Neural cell (in vitro differentiated cells): ENCODE results near the gene OPRM1. TPM values are rescaled to one million over a fixed set of nuclear protein-coding genes. Genes with fewer than 3 reads are reported as not detected.

Source experiments
- H2AFZ ChIP-seq: fragments of 200-600, 300-800 bp; sonication (generic), shearing (Covaris generic); 2 replicates; pipeline ENCODE4 v1.6.0; 2014; ENCODE audit warnings: low read depth, mild to moderate bottlenecking, antibody characterized with exemption, low read length, moderate library complexity
- H3F3A ChIP-seq: fragments of 200-600 bp; shearing (Covaris generic); 2 replicates; pipeline ENCODE4 v1.6.1; 2016; ENCODE audit warnings: mild to moderate bottlenecking, moderate library complexity, mixed read lengths, antibody characterized with exemption, low read length; ENCODE audit not compliant: insufficient read depth, poor library complexity, severe bottlenecking
- H3K27ac ChIP-seq: fragments of 200-600, 300-800 bp; sonication (generic), shearing (Covaris generic); 2 replicates; pipeline ENCODE4 v1.5.1; 2014; ENCODE audit warnings: mild to moderate bottlenecking, low read length, moderate library complexity
- H3K27me3 ChIP-seq: fragments of 300-800, 200-600 bp; sonication (generic), shearing (Covaris generic); 2 replicates; pipeline ENCODE4 v1.6.0; 2014; ENCODE audit warnings: mild to moderate bottlenecking, low read depth, low read length, moderate library complexity; ENCODE audit not compliant: insufficient read depth
- H3K36me3 ChIP-seq: fragments of 300-800, 200-600 bp; sonication (generic), shearing (Covaris generic); 2 replicates; pipeline ENCODE4 v1.5.1; 2014; ENCODE audit warnings: mild to moderate bottlenecking, antibody characterized with exemption, low read length, moderate library complexity; ENCODE audit not compliant: insufficient read depth
- H3K4me2 ChIP-seq: fragments of 300-800, 200-600 bp; sonication (generic), shearing (Covaris generic); 2 replicates; pipeline ENCODE4 v1.6.0; 2014; ENCODE audit warnings: mild to moderate bottlenecking, low read length
- H3K4me3 ChIP-seq: fragments of 300-800, 200-600 bp; sonication (generic), shearing (Covaris generic); 2 replicates; pipeline ENCODE4 v1.5.1; 2014; ENCODE audit warnings: mild to moderate bottlenecking, low read length, moderate library complexity
- H3K79me2 ChIP-seq: fragments of 200-600 bp; shearing (Covaris generic); replicated peaks from 2 replicates; pipeline ENCODE4 v1.6.0; 2014; ENCODE audit warnings: mild to moderate bottlenecking, low read length, moderate library complexity; ENCODE audit not compliant: insufficient read depth
- H3K9ac ChIP-seq: fragments of 300-800, 200-600 bp; sonication (generic), shearing (Covaris generic); 2 replicates; pipeline ENCODE4 v1.6.1; 2016; ENCODE audit warnings: mild to moderate bottlenecking, low read length, mixed read lengths
- H3K9me2 ChIP-seq: fragments of 200-600 bp; shearing (Covaris generic); 2 replicates; pipeline ENCODE4 v1.6.1; 2016; ENCODE audit warnings: mild to moderate bottlenecking, low read length, mixed read lengths; ENCODE audit not compliant: insufficient read depth
- H3K9me3 ChIP-seq: fragments of 200-600, 300-800 bp; sonication (generic), shearing (Covaris generic); 2 replicates; pipeline ENCODE4 v1.6.1; 2016; ENCODE audit warnings: mild to moderate bottlenecking, mixed run types, low read length, moderate library complexity, mixed read lengths
- H4K20me1 ChIP-seq: fragments of 200-600 bp; shearing (Covaris generic); 2 replicates; pipeline ENCODE4 v1.6.1; 2016; ENCODE audit warnings: mild to moderate bottlenecking, mixed run types; ENCODE audit not compliant: insufficient read depth
- CTCF ChIP-seq: fragments of 450-650 bp; IDR thresholded peaks from 2 replicates; pipeline ENCODE4 v1.5.1; 2014; ENCODE audit warnings: antibody characterized with exemption, mild to moderate bottlenecking, moderate library complexity; ENCODE audit not compliant: poor library complexity, severe bottlenecking
- EP300 ChIP-seq: fragments of 450-650 bp; conservative IDR thresholded peaks from 2 replicates; pipeline ENCODE4 v1.6.1; 2014; ENCODE audit warnings: antibody characterized with exemption, mild to moderate bottlenecking, moderate library complexity; ENCODE audit not compliant: poor library complexity, severe bottlenecking
- EZH2 ChIP-seq: fragments of 200-600, 300-800 bp; shearing (Covaris generic), sonication (generic); IDR thresholded peaks from 2 replicates; pipeline ENCODE4 v1.6.1; 2014; ENCODE audit warnings: antibody characterized with exemption, low read length, borderline replicate concordance, mild to moderate bottlenecking; ENCODE audit not compliant: insufficient read depth, poor library complexity, severe bottlenecking
- MXI1 ChIP-seq: fragments of 450-650 bp; conservative IDR thresholded peaks from 2 replicates; pipeline ENCODE4 v1.6.1; 2014; ENCODE audit warnings: antibody characterized with exemption, mild to moderate bottlenecking; ENCODE audit not compliant: poor library complexity, severe bottlenecking
- POLR2AphosphoS5 ChIP-seq: IDR thresholded peaks from 2 replicates; pipeline ENCODE4 v1.6.1; 2012
- RAD21 ChIP-seq: fragments of 450-650 bp; conservative IDR thresholded peaks from 2 replicates; pipeline ENCODE4 v1.6.1; 2014; ENCODE audit warnings: antibody characterized with exemption, mild to moderate bottlenecking, moderate library complexity
- REST ChIP-seq: IDR thresholded peaks from 2 replicates; pipeline ENCODE4 v1.6.1; 2012; ENCODE audit warnings: borderline replicate concordance
- SMC3 ChIP-seq: fragments of 450-650 bp; conservative IDR thresholded peaks from 2 replicates; pipeline ENCODE4 v1.6.1; 2014; ENCODE audit warnings: antibody characterized with exemption, mild to moderate bottlenecking, moderate library complexity; ENCODE audit not compliant: poor library complexity
- TAF1 ChIP-seq: IDR thresholded peaks from 2 replicates; pipeline ENCODE4 v1.6.1; 2012; ENCODE audit warnings: low read depth
- polyA plus RNA-seq: library from polyadenylated mRNA; depleted of rRNA; stranded (reverse); fragments of >200 nt; gene quantifications from 2 replicates; pipeline ENCODE4 v1.2.3, GENCODE V29; 2014

The OPRM1 gene
- polyA plus RNA-seq, 1 donor from 2014 or later = 1.5 TPM

- Histone ChIP-seq H3K27ac (no peak overlapping the region), H3K9me3 (no peaks in the 10 kb centered on the region)
- TF ChIP-seq EP300 = no peak
- TF ChIP-seq EZH2 = no peak
- no peak for TF ChIP-seq SMC3
Measured at GRCh38 chr6:154093231-154094044, 54.4 kb downstream of the OPRM1 start.

GRCh38 chr6:154095571-154095970, 56.5 kb downstream of the OPRM1 start:
- no peaks in the 10 kb centered on the region for H3K27me3 ChIP-seq
- H3K79me2 ChIP-seq = no peaks in the 10 kb centered on the region
- H3K4me3 ChIP-seq = no peak overlapping the region
- no peaks in the 10 kb centered on the region for H3K9me2 ChIP-seq
- TF ChIP-seq SMC3 = no peak
- no peak for TF ChIP-seq EP300
- no peak for TF ChIP-seq REST
- no peak for TF ChIP-seq RAD21
- no peak for TF ChIP-seq CTCF
- TF ChIP-seq TAF1 = no peak
- no peak for TF ChIP-seq MXI1
- TF ChIP-seq EZH2 = no peak
- TF ChIP-seq POLR2AphosphoS5 = no peak
- no peak overlapping the region for H2AFZ ChIP-seq
- H3K36me3 ChIP-seq = no peaks in the 10 kb centered on the region
- H3K27ac ChIP-seq = no peak overlapping the region
- H4K20me1 ChIP-seq = no peaks in the 10 kb centered on the region
- H3F3A ChIP-seq = no peaks in the 10 kb centered on the region
- no peak overlapping the region for H3K9ac ChIP-seq
- H3K4me2 ChIP-seq = no peak overlapping the region
- no peaks in the 10 kb centered on the region for H3K9me3 ChIP-seq

More at GRCh38 chr6:154093231-154094044, 54.4 kb downstream of the OPRM1 start:
- no peak overlapping the region for H3K9ac ChIP-seq
- H3K4me2 ChIP-seq = no peak overlapping the region
- H4K20me1 ChIP-seq = no peaks in the 10 kb centered on the region
- H3F3A ChIP-seq = no peaks in the 10 kb centered on the region
- no peaks in the 10 kb centered on the region for H3K9me2 ChIP-seq
- no peak overlapping the region for H2AFZ ChIP-seq
- H3K79me2 ChIP-seq = no peaks in the 10 kb centered on the region
- no peak overlapping the region for H3K4me3 ChIP-seq
- no peaks in the 10 kb centered on the region for H3K27me3 ChIP-seq
- no peaks in the 10 kb centered on the region for H3K36me3 ChIP-seq
